Measurements from ENCODE around the gene FAM3D.

Gene FAM3D

GRCh38 chr3:58645726-58646125 lies 20.8 kb downstream of the FAM3D start:
- WGBS = 79% methylated on average over 4 of the region's 4 CpGs

GRCh38 chr3:58642846-58643245 lies 23.7 kb downstream of the FAM3D start:
- H2AFZ ChIP-seq (ENCODE audit: low read depth, low read length) = no peak overlapping the region
- H3K14ac ChIP-seq (ENCODE audit: low read length in 2 of 2) = no peak overlapping the region
- H3K4me3 ChIP-seq (ENCODE audit: insufficient read depth in 1 of 2, low read depth in 1 of 2, low read length in 2 of 2) = no peak overlapping the region
- no peak overlapping the region for H4K91ac ChIP-seq (ENCODE audit: low read length)
- no peaks in the 10 kb centered on the region for H3K79me1 ChIP-seq (replicated peaks; ENCODE audit: low read length, poor library complexity, severe bottlenecking)
- H2BK12ac ChIP-seq (ENCODE audit: low read length in 2 of 2) = no peak overlapping the region
- WGBS = 96% methylated on average over 4 of the region's 4 CpGs
- no peak overlapping the region for H3K18ac ChIP-seq (ENCODE audit: low read depth in 1 of 2, low read length in 2 of 2)
- H3K4me1 ChIP-seq (ENCODE audit: control insufficient read depth, insufficient read depth, low read depth, low read length) = peaks cover 17% of the 10 kb centered on the region
- H3K4ac ChIP-seq (ENCODE audit: low read depth in 1 of 2, low read length in 2 of 2) = no peak overlapping the region
- no peaks in the 10 kb centered on the region for H3K9me3 ChIP-seq (ENCODE audit: control insufficient read depth, low read length)
- H2BK15ac ChIP-seq (ENCODE audit: low read depth, poor library complexity, severe bottlenecking) = peak overlapping the region; percentile 17
- no peak overlapping the region for H4K8ac ChIP-seq (ENCODE audit: low read length)
- H3K23ac ChIP-seq (ENCODE audit: low read length in 2 of 2) = no peak overlapping the region
- no peak overlapping the region for H3K4me2 ChIP-seq (ENCODE audit: low read length, poor library complexity, severe bottlenecking)
- H2BK120ac ChIP-seq (ENCODE audit: low read depth, low read length) = no peak overlapping the region
- H3K36me3 ChIP-seq (ENCODE audit: control insufficient read depth in 1 of 2, insufficient read depth in 2 of 2, low read depth in 1 of 2, low read length in 2 of 2) = no peaks in the 10 kb centered on the region
- peaks cover 0 to 10% of the 10 kb centered on the region in 2 experiments for H3K27me3 ChIP-seq (ENCODE audit: control insufficient read depth in 1 of 2, insufficient read depth in 1 of 2, low read length in 2 of 2)
- no peak overlapping the region for H2BK5ac ChIP-seq (ENCODE audit: low read depth, low read length, poor library complexity, severe bottlenecking)
- H3K9ac ChIP-seq (ENCODE audit: low read length) = no peak overlapping the region
- DNase-seq = no peak
- no peak overlapping the region for H3K27ac ChIP-seq (ENCODE audit: low read length, poor library complexity, severe bottlenecking)
- H2AK5ac ChIP-seq (ENCODE audit: low read length, severe bottlenecking) = no peak overlapping the region

More at GRCh38 chr3:58645726-58646125, 20.8 kb downstream of the FAM3D start:
- Histone ChIP-seq H2BK5ac (ENCODE audit: low read depth, low read length, poor library complexity, severe bottlenecking) (no peak overlapping the region), H3K9me3 (ENCODE audit: control insufficient read depth, low read length) (no peaks in the 10 kb centered on the region), H3K27ac (ENCODE audit: low read length, poor library complexity, severe bottlenecking) (no peak overlapping the region), H3K27me3 (ENCODE audit: control insufficient read depth in 1 of 2, insufficient read depth in 1 of 2, low read length in 2 of 2) (peaks cover 0 to 5% of the 10 kb centered on the region in 2 experiments), H2BK15ac (ENCODE audit: low read depth, poor library complexity, severe bottlenecking) (peak overlapping the region; percentile 20), H4K8ac (ENCODE audit: low read length) (no peak overlapping the region), H2BK120ac (ENCODE audit: low read depth, low read length) (no peak overlapping the region), H3K18ac (ENCODE audit: low read depth in 1 of 2, low read length in 2 of 2) (no peak overlapping the region), H3K4me2 (ENCODE audit: low read length, poor library complexity, severe bottlenecking) (no peak overlapping the region), H3K79me1 (replicated peaks; ENCODE audit: low read length, poor library complexity, severe bottlenecking) (no peaks in the 10 kb centered on the region), H3K4ac (ENCODE audit: low read depth in 1 of 2, low read length in 2 of 2) (no peak overlapping the region), H3K14ac (ENCODE audit: low read length in 2 of 2) (no peak overlapping the region), H3K9ac (ENCODE audit: low read length) (no peak overlapping the region), H3K23ac (ENCODE audit: low read length in 2 of 2) (no peak overlapping the region), H2BK12ac (ENCODE audit: low read length in 2 of 2) (no peak overlapping the region), H3K4me1 (ENCODE audit: control insufficient read depth, insufficient read depth, low read depth, low read length) (peaks cover 11% of the 10 kb centered on the region), H2AK5ac (ENCODE audit: low read length, severe bottlenecking) (no peak overlapping the region), H2AFZ (ENCODE audit: low read depth, low read length) (no peak overlapping the region), H3K4me3 (ENCODE audit: insufficient read depth in 1 of 2, low read depth in 1 of 2, low read length in 2 of 2) (peak overlapping the region in 1 of 2 experiments; percentile 11), H3K36me3 (ENCODE audit: control insufficient read depth in 1 of 2, insufficient read depth in 2 of 2, low read depth in 1 of 2, low read length in 2 of 2) (no peaks in the 10 kb centered on the region), H4K91ac (ENCODE audit: low read length) (no peak overlapping the region)
- DNase-seq = no peak

- Histone ChIP-seq H2BK15ac (ENCODE audit: low read depth, poor library complexity, severe bottlenecking) (no peak overlapping the region), H3K4me1 (ENCODE audit: control insufficient read depth, insufficient read depth, low read depth, low read length) (peaks cover 6% of the 10 kb centered on the region), H3K79me1 (replicated peaks; ENCODE audit: low read length, poor library complexity, severe bottlenecking) (no peaks in the 10 kb centered on the region), H4K91ac (ENCODE audit: low read length) (no peak overlapping the region), H3K9me3 (ENCODE audit: control insufficient read depth, low read length) (no peaks in the 10 kb centered on the region), H3K4me2 (ENCODE audit: low read length, poor library complexity, severe bottlenecking) (peak overlapping the region; percentile 40), H3K4ac (ENCODE audit: low read depth in 1 of 2, low read length in 2 of 2) (no peak overlapping the region), H2AK5ac (ENCODE audit: low read length, severe bottlenecking) (no peak overlapping the region), H2BK12ac (ENCODE audit: low read length in 2 of 2) (no peak overlapping the region), H3K23ac (ENCODE audit: low read length in 2 of 2) (no peak overlapping the region), H3K18ac (ENCODE audit: low read depth in 1 of 2, low read length in 2 of 2) (no peak overlapping the region), H3K27me3 (ENCODE audit: control insufficient read depth in 1 of 2, insufficient read depth in 1 of 2, low read length in 2 of 2) (peaks cover 4 to 21% of the 10 kb centered on the region in 2 experiments), H3K27ac (ENCODE audit: low read length, poor library complexity, severe bottlenecking) (no peak overlapping the region), H2AFZ (ENCODE audit: low read depth, low read length) (no peak overlapping the region), H4K8ac (ENCODE audit: low read length) (no peak overlapping the region), H3K36me3 (ENCODE audit: control insufficient read depth in 1 of 2, insufficient read depth in 2 of 2, low read depth in 1 of 2, low read length in 2 of 2) (no peaks in the 10 kb centered on the region), H3K4me3 (ENCODE audit: insufficient read depth in 1 of 2, low read depth in 1 of 2, low read length in 2 of 2) (no peak overlapping the region), H2BK120ac (ENCODE audit: low read depth, low read length) (no peak overlapping the region), H3K14ac (ENCODE audit: low read length in 2 of 2) (no peak overlapping the region), H2BK5ac (ENCODE audit: low read depth, low read length, poor library complexity, severe bottlenecking) (no peak overlapping the region), H3K9ac (ENCODE audit: low read length) (no peak overlapping the region)
- WGBS = 18% methylated on average over 25 of the region's 25 CpGs
- DNase-seq = peak; percentile 71
Observed at GRCh38 chr3:58640700-58641372, 25.7 kb downstream of the FAM3D start.

- Histone ChIP-seq H2BK5ac (ENCODE audit: low read depth, low read length, poor library complexity, severe bottlenecking) (no peak overlapping the region), H3K9me3 (ENCODE audit: control insufficient read depth, low read length) (no peaks in the 10 kb centered on the region), H2AFZ (ENCODE audit: low read depth, low read length) (no peak overlapping the region), H3K4me3 (ENCODE audit: insufficient read depth in 1 of 2, low read depth in 1 of 2, low read length in 2 of 2) (no peak overlapping the region), H2AK5ac (ENCODE audit: low read length, severe bottlenecking) (no peak overlapping the region), H3K36me3 (ENCODE audit: control insufficient read depth in 1 of 2, insufficient read depth in 2 of 2, low read depth in 1 of 2, low read length in 2 of 2) (no peaks in the 10 kb centered on the region), H3K18ac (ENCODE audit: low read depth in 1 of 2, low read length in 2 of 2) (no peak overlapping the region), H3K4me2 (ENCODE audit: low read length, poor library complexity, severe bottlenecking) (no peak overlapping the region), H3K23ac (ENCODE audit: low read length in 2 of 2) (no peak overlapping the region), H3K79me1 (replicated peaks; ENCODE audit: low read length, poor library complexity, severe bottlenecking) (no peaks in the 10 kb centered on the region), H3K14ac (ENCODE audit: low read length in 2 of 2) (no peak overlapping the region), H3K4me1 (ENCODE audit: control insufficient read depth, insufficient read depth, low read depth, low read length) (peaks cover 6% of the 10 kb centered on the region), H2BK12ac (ENCODE audit: low read length in 2 of 2) (no peak overlapping the region), H4K91ac (ENCODE audit: low read length) (no peak overlapping the region), H2BK15ac (ENCODE audit: low read depth, poor library complexity, severe bottlenecking) (no peak overlapping the region), H3K27me3 (ENCODE audit: control insufficient read depth in 1 of 2, insufficient read depth in 1 of 2, low read length in 2 of 2) (peaks cover 6 to 28% of the 10 kb centered on the region in 2 experiments), H2BK120ac (ENCODE audit: low read depth, low read length) (no peak overlapping the region), H3K27ac (ENCODE audit: low read length, poor library complexity, severe bottlenecking) (no peak overlapping the region), H4K8ac (ENCODE audit: low read length) (no peak overlapping the region), H3K9ac (ENCODE audit: low read length) (no peak overlapping the region), H3K4ac (ENCODE audit: low read depth in 1 of 2, low read length in 2 of 2) (no peak overlapping the region)
- no peak for DNase-seq
- WGBS = 95% methylated on average over 10 of the region's 10 CpGs
Observed at GRCh38 chr3:58639842-58640241, 26.7 kb downstream of the FAM3D start.

Data from mesenchymal stem cell (in vitro differentiated cells and primary cell).